HFF-Myc (cell line): Measurements from ENCODE around the gene NBEAL1.
"Not testable (repeated sequence)": the region's sequence is repeated elsewhere in the genome, so short reads cannot be mapped to it uniquely, and the experiment has no call there.

Source experiments
- DNase-seq: peaks from one replicate; pipeline ENCODE4 v3.0.0-alpha.2; 2011; ENCODE audit warnings: low read depth; ENCODE audit errors: extremely low read depth
- H3K4me3 ChIP-seq: replicated peaks from 2 replicates; pipeline ENCODE4 v1.5.1; 2011; ENCODE audit warnings: low read depth, mild to moderate bottlenecking, control low read depth, low read length
- TF ChIP-seq, protein P1 (sequence below): IDR thresholded peaks from 2 replicates; pipeline ENCODE4 v1.5.1; 2012; ENCODE audit warnings: mild to moderate bottlenecking, low read depth, low read length, control low read depth; ENCODE audit errors: missing control alignments

NBEAL1 gene

DNA sequence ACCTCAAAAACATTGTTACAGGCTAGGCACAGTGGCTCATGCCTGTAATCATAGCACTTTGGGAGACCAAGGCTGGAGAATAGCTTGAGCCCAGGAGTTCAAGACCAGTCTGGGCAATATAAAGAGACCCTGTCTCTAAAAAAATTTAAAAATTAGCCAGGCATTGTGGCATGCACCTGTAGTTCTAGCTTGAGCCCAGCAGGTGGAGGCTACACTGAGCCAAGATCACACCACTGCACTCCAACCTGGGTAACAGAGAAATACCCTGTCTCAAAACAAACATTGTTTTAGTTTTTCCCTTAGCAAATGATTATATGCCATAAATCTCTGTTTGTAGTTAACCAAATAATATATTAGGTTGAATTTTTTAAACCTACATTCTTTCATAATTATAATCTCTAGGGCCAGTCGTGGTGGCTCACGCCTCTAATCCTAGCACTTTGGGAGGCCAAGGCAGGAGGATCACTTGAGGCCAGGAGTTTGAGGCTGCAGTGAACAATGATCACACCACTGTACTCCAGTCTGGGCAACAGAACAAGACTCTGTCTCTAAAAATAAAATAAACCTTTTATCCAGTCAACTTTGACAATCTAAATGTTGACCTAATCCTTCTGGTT is 210.9 kb downstream of the NBEAL1 start:
- no peak overlapping the region for H3K4me3 ChIP-seq
- DNase-seq, result no peak
- TF ChIP-seq, protein P1, sequence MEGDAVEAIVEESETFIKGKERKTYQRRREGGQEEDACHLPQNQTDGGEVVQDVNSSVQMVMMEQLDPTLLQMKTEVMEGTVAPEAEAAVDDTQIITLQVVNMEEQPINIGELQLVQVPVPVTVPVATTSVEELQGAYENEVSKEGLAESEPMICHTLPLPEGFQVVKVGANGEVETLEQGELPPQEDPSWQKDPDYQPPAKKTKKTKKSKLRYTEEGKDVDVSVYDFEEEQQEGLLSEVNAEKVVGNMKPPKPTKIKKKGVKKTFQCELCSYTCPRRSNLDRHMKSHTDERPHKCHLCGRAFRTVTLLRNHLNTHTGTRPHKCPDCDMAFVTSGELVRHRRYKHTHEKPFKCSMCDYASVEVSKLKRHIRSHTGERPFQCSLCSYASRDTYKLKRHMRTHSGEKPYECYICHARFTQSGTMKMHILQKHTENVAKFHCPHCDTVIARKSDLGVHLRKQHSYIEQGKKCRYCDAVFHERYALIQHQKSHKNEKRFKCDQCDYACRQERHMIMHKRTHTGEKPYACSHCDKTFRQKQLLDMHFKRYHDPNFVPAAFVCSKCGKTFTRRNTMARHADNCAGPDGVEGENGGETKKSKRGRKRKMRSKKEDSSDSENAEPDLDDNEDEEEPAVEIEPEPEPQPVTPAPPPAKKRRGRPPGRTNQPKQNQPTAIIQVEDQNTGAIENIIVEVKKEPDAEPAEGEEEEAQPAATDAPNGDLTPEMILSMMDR, result peak; percentile 67

DNA sequence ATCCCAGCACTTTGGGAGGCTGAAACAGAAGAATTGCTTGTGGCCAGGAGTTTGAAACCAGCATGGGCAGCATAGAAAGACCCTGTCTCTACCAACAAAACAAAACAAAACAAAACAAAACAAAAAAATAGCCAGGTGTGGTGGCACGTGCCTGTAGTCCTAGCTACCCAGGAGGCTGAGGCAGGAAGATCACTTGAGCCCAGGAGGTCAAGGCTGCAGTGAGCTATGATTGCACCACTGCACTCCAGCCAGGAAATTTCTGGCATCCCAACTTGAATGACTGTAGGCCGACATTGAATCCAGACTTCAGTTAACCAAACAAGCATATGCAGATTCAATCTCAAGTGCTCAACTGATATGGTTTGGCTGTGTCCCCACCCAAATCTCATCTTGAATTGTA is 215.0 kb downstream of the NBEAL1 start:
- H3K4me3 ChIP-seq, DNase-seq: not testable (repeated sequence)

DNA sequence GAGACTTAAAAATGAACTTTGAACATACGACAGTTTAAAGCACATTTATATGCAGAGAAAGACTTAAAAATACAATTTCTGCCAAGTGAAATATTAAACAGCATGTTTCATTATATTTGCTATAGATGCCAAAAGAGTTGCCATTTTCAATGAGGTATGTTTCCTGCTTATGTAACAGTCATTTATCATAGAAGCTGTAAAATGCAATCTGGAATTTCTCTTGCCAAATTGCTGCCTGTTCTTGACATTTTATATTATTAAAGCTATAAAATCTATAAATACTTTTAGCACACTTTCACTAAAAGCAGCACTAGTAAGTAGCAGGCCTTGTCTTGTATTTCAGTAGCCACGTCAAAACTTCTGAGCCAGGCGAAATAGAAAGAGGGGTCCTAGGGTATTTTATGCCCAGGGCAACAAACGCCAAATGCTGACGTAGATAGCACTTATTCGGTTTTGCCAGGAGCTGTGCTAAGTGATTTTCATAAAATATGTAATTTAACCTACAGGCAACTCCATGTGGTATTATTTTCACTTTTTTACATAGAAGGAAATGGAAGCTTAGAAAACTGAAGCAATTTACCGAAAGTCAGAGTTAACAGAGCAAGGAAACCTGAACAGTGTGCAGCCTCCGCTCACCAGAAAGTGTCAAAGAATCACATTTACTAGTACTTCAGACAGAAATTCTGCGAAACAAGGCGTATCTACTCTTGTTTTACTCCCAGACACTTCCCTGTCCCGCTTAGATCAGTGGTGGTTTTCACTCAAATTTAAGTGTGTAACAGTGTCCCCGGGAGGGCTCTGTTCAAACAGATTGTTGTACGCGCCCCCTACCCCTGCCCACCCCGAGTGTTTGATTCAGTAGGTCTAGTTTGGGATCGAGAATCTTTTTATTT is 222.9 kb downstream of the NBEAL1 start:
- no peak for DNase-seq
- peak overlapping the region; percentile 74 for H3K4me3 ChIP-seq

GRCh38 chr2:203238292-203238703 is 223.6 kb downstream of the NBEAL1 start:
- H3K4me3 ChIP-seq, result peak overlapping the region; percentile 74
- no peak for DNase-seq
- TF ChIP-seq, protein P1, result no peak

More for the DNA sequence above, 222.9 kb downstream of the NBEAL1 start:
- TF ChIP-seq, protein P1, result no peak

DNA sequence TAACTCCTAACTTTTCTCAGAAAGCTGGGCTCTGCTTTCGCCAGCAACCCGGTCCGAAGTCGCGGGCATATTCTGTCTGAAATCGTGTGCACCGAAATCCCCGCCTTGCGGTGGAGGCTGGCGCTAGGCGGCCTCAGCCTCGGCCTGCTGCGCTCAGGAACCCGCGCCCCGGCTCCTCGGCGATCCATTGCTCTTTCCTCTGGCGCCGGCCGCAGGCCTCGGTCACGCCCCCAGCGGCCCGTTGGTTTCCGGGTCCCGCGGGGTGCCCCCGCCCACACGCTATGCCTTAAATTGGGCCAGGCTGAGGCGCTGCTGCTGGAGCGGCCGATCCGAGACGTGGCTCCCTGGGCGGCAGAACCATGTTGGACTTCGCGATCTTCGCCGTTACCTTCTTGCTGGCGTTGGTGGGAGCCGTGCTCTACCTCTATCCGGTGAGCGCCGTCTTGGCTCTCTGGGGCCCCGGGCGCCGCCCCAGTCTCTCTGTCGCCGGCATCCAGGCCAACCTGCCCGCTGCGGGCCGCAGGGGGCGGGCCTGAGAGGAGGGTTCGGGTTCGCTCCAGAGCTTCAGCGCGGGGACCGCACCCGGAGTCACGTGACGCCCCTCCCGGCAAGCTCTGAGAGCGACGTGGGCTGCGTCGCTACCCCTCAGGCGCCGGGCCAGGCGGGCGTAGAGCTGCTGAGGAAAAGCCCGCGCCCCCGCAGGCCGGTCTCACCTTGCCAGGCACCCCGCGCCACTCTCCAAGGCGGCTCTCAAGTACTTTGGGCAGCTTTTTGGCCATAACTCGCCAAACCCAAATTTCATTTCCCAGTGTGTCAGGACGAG is 224.2 kb downstream of the NBEAL1 start, which contains the start of gene CYP20A1:
Gene CYP20A1 (plus strand): TSS at position 315 of the 823 bp plus-strand sequence. CDS start 45 bp downstream, at position 360.
- TF ChIP-seq, protein P1, result peak; percentile 13
- peak; percentile 77 for DNase-seq
- peak within 1 kb of the TSS; percentile 74 for H3K4me3 ChIP-seq

DNA sequence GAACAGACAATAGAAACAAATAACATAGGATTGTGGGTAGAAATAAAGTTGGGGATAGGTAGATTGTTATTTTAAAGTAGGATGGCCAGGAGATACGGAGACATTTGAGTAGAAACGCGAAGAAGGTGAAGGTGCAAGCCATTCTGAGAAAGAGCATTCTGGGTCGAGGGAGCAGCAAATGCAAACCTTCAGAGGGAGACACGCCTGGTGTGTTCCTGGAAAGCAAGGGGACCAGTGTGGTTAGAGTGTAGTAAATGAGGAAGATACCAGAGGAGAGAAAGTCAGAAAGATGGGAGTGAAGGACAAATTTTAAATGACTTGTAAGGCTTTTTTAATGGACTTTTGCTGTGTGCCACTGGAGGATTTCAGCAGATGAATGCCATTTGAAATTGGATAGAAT is 225.8 kb downstream of the NBEAL1 start:
- peak overlapping the region; percentile 74 for H3K4me3 ChIP-seq
- DNase-seq, result no peak

More for the DNA sequence above, 225.8 kb downstream of the NBEAL1 start:
- TF ChIP-seq, protein P1, result no peak
